GM21619 (cell line): Measurements from ENCODE around the gene ZNF234.
"Not testable (repeated sequence)": the region's sequence is repeated elsewhere in the genome, so short reads cannot be mapped to it uniquely, and the experiment has no call there.

Source experiments
- ATAC-seq: cut with Tn5 transposase; IDR thresholded peaks from one replicate; pipeline ENCODE4 v1.9.1; 2021; ENCODE audit not compliant: unreplicated experiment

Gene ZNF234

GRCh38 chr19:44141191-44142058 is at the start of gene ZNF234:
TSS of gene ZNF234 (plus strand) at chr19:44141554. CDS start at chr19:44144633, 3,079 bp downstream.
- peak; percentile 79 for ATAC-seq

- ATAC-seq = no peak
Measured at GRCh38 chr19:44092108-44092507, 49.2 kb upstream of the ZNF234 start.

- ATAC-seq = peak; percentile 75
Measured at GRCh38 chr19:44093931-44094765, 47.2 kb upstream of the ZNF234 start, which contains the start of gene ZNF224. TSS of gene ZNF224 (plus strand) at chr19:44094361. CDS start at chr19:44097874, 3,513 bp downstream.

DNA sequence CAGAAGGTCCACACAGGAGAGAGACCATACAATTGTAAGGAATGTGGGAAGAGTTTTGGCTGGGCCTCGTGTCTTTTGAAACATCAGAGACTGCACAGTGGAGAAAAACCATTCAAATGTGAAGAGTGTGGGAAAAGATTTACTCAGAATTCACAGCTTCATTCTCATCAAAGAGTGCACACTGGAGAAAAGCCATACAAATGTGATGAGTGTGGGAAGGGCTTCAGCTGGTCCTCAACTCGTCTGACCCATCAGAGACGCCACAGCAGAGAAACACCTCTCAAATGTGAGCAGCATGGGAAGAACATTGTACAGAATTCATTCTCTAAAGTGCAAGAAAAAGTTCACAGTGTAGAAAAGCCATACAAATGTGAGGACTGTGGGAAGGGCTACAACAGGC is 33.6 kb upstream of the ZNF234 start:
- no peak for ATAC-seq

DNA sequence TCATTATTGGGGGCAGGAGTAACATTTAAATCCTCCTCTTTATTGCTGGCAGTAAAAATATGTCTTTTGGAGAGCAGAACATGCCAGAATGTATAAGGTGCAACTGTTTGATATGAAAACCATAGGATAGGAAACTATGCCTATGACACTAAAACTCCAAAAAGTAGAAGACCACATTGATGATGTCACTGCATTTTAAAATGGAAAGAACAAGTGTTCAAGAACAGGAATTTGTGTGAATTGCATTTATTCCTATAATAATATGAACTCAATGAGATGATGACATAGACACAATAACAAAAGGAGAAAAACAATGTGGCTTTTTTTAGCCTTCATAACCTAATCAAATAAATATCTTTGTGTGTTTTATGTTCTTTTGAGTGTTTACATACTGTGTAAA is 31.9 kb upstream of the ZNF234 start:
- ATAC-seq = no peak

- ATAC-seq = no peak
Measured at GRCh38 chr19:44111910-44112463, 29.4 kb upstream of the ZNF234 start.

- ATAC-seq = no peak
Measured at GRCh38 chr19:44112802-44113137, 28.6 kb upstream of the ZNF234 start.

DNA sequence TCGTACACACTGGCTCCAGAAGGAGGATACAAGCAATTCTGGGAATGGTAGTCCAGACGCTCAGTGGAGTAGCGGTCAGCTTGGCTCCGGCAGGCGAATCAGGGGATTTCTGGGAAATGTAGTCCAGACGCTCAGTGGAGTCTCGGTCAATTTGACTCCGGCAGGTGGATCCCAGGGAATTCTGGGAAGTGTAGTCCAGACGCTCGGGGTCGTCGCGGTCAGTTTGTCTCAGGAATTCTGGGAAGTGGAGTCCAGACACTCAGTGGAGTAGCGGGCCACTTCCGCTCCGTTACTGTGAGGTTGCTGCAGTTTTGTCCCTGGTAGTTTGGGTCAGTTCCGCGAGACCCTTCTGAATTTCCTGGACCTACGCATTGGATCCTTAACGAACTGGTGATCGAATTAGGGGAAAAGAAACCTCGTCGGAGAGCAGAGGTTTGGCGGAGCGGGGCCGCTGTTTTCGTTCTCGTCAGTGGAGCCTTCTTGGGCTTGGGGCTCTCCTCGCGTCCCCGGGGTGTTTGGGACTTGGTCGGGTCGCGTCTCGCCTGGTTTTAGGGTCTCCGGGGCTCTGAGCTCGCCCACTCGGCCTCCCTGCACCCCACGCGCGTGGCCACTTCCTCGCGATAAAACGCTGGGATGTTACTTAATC is 28.1 kb upstream of the ZNF234 start, which contains the start of gene ZNF225:
TSS of gene ZNF225 (plus strand) at position 262 of the 646 bp plus-strand sequence. CDS start 2,429 bp downstream, outside the sequence.
- peak; percentile 93 for ATAC-seq

DNA sequence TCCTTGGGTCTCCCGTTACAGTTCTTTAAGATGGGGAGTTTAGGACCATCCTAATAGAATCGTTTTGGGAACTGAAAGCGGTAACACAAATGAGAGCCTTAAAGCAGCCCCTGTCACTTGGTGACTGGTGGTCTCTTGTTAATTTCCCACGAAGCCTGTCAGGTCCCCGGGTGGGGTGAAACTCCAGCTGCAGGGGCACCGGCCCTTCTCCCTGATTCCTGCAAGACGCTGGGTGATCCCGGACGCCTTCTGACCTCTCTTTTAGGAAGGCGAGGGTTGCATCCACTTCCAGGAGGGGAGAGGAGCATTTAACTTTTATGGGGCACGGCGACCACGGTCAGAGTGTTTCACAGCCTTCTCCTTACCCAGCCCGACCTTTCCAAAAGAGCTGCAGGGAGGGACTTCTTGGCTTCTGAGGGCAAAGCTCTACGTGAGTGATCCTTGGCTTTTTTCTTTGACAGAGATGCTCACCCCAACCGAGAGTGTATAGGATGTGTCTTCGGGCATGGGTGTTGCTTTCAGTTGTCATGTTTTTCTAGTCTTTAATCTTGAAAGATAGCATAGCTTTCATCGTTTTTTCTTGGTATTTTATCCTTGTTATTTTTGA is 27.5 kb upstream of the ZNF234 start:
- no peak for ATAC-seq

- ATAC-seq = not testable (repeated sequence)
Measured at GRCh38 chr19:44121162-44121561, 20.2 kb upstream of the ZNF234 start.

GRCh38 chr19:44131955-44132354 is 9.4 kb upstream of the ZNF234 start:
- ATAC-seq = no peak

GRCh38 chr19:44142059-44142433 is 692 bp downstream of the ZNF234 start:
- ATAC-seq = peak; percentile 14

DNA sequence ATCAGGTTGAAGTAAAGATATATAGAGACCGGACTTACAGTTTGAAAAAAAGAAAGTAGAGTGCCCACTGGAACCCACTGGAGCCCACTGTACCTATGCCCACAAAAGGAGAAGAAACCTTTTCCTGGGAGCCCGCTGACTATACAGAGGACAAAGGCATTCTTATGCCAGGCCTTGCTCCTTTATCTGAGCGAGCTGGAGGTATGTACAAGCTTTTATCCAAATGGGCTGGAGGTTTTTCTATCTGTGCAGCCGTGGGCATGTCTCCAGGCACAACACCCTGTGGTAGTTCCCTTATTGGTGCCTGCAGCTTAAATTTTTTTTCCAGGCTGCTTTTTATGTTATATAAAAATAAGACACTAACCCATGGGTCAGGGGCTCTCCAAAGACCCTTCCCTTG is 8.4 kb downstream of the ZNF234 start:
- no peak for ATAC-seq

GRCh38 chr19:44151491-44151890 is 10.1 kb downstream of the ZNF234 start:
- no peak for ATAC-seq

DNA sequence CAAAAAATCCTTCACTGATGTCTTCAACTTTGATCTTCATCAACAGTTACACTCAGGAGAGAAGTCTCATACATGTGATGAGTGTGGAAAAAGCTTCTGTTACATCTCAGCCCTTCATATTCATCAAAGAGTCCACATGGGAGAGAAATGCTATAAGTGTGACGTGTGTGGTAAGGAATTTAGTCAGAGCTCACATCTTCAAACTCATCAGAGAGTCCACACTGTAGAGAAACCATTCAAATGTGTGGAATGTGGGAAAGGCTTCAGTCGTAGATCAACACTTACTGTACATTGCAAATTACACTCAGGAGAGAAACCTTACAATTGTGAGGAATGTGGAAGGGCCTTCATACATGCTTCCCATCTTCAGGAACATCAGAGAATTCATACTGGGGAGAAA is 15.1 kb downstream of the ZNF234 start:
- no peak for ATAC-seq

DNA sequence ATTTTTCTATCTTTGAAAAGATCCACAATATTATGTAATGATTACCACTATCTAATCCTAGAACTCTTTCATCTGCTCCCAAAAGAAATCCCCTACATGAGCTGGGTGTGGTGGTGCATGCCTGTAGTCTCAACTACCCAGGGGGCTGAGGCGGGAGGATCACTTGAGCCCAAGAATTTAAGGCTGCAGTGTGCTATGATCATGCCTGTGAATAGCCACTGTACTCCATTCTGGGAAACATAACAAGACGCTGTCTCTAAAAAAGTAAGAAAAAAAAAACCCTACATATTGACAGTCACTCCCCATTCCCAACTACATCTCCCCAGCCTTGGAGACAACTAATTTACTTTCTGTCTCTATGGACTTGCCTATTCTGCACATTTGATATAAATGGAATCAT is 22.4 kb downstream of the ZNF234 start:
- no peak for ATAC-seq

GRCh38 chr19:44164327-44164672 is 22.9 kb downstream of the ZNF234 start:
- ATAC-seq = no peak

DNA sequence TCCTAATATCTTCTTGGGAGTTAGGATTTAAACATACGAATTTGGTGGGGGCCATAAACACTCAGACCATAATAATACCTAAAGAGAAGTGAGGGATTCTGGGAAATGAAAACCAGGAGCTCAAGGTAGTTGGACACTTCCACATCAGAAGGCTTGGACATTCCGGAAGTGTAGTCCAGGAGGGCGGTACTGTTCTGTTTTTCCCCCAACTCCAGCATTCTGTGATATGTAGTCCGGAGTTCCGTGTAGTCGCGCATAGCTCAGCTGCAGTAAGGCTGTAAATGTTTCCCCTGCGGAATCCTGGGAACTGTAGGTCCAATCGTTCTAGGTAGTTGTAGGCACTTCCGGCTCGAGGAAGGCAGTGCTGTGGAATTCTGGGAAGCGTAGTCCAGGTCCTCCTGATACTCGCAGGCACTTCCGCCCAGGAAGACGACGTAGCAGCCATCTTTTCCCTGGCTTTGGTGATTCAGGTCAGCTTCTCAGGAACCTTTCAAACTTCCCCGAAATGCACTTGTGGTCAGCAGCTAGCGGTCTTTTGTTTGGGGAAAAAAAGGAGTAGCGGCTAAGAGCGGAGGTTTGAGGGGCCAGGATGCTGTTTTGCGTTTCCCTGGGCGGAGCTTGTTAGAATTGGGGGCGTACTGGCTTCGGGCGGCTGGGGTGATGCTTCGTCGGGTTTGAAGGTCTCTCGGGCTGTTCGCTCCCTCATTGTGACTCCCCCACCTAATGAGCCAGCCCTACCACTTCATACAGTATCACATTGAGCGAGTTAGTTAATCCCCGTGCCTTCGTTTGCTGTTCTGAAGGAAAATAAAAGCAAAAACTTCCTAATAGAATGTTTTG is 23.5 kb downstream of the ZNF234 start, which contains the start of gene ZNF226:
TSS of gene ZNF226 (plus strand) at position 428 of the 840 bp plus-strand sequence. CDS start 4,981 bp downstream, outside the sequence.
- peak; percentile 89 for ATAC-seq

DNA sequence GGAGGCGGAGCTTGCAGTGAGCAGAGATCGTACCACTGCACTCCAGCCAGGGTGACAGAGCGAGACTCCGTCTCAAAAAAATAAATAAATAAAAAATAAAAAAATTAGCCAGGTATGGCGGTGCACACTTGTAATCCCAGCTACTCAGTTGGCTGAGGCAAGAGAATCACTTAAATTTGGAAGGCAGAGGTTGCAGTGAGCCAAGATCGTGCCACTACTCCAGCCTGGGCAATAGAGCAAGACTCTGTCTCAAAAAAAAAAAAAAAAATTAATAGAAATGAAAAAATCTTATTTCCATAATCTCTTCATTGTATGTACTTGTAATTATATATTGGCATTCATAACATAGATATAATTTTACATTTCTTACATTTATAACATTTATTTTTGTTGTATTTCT is 29.3 kb downstream of the ZNF234 start:
- not testable (repeated sequence) for ATAC-seq

DNA sequence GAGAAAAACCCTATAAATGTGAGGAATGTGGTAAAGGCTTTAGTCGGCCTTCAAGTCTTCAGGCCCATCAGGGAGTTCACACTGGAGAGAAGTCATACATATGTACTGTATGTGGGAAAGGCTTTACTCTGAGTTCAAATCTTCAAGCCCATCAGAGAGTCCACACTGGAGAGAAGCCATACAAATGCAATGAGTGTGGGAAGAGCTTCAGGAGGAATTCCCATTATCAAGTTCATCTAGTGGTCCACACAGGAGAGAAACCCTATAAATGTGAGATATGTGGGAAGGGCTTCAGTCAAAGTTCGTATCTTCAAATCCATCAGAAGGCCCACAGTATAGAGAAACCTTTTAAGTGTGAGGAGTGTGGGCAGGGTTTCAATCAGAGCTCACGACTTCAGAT is 35.2 kb downstream of the ZNF234 start:
- ATAC-seq = no peak
